B cell (primary cell): ENCODE measurements around the gene SLC6A5.

Experiments
- EZH2 ChIP-seq: IDR thresholded peaks from 2 replicates; pipeline ENCODE4 v1.6.1; 2012; ENCODE audit warnings: borderline replicate concordance, low read depth, mild to moderate bottlenecking, moderate library complexity, low read length; ENCODE audit not compliant: insufficient read depth, poor library complexity, severe bottlenecking
- TF ChIP-seq, protein P1 (sequence below): fragments of 200-600 bp; IDR thresholded peaks from one replicate; pipeline ENCODE4 v1.8.0; 2022; ENCODE audit warnings: antibody characterized with exemption, mild to moderate bottlenecking

DNA sequence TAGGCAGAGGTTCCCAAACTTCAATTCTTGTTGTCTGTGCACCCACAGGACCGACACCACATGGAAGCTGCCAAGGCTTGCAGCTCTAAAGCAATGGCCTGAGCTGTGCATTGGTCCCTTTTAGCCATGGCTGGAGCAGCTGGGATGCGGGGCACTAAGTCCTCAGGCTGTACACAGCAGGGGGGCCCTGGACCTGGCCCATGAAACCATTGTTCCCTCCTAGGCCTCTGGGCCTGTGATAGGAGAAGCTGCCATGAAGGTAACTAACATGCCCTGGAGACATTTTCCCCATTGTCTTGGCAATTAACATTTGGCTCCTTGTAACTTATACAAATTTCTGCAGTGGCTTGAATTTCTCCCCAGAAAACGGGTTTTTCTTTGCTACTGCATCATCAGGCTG, 43.6 kb upstream of the SLC6A5 start:
- TF ChIP-seq, protein P1, sequence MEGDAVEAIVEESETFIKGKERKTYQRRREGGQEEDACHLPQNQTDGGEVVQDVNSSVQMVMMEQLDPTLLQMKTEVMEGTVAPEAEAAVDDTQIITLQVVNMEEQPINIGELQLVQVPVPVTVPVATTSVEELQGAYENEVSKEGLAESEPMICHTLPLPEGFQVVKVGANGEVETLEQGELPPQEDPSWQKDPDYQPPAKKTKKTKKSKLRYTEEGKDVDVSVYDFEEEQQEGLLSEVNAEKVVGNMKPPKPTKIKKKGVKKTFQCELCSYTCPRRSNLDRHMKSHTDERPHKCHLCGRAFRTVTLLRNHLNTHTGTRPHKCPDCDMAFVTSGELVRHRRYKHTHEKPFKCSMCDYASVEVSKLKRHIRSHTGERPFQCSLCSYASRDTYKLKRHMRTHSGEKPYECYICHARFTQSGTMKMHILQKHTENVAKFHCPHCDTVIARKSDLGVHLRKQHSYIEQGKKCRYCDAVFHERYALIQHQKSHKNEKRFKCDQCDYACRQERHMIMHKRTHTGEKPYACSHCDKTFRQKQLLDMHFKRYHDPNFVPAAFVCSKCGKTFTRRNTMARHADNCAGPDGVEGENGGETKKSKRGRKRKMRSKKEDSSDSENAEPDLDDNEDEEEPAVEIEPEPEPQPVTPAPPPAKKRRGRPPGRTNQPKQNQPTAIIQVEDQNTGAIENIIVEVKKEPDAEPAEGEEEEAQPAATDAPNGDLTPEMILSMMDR, result no peak
- TF ChIP-seq EZH2, result no peak
